ENCODE data around the gene DDIT3. TPM values are rescaled to one million over a fixed set of nuclear protein-coding genes. Genes with fewer than 3 reads are reported as not detected.
A peak's percentile ranks its signal among the peaks of the same experiment; 100 is the strongest.

Gene DDIT3
- total RNA-seq, 2 donors from 2014 or later = 24.9 to 79.8 TPM

DNA sequence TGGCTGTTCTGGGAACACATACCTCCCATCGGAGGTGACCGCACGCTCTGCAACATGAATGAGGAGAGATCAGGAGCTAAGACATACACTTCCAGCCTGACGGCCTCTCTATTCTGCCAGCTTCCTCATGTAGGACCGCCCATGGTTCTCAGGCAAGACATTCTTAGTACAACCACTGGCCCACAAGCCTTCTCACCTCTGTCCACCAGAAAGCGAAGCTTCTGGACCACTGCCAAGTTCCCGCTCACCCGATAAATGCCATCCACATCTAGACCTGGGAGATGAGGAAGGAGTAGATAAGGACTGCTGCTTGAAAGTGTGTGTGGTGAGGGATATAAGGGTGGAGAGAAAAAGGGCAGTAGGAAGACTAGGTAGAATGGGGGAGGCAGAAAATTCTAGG, 45.9 kb downstream of the DDIT3 start:
- ATAC-seq (no peak), DNase-seq (ENCODE audit: low spot score in 2 of 2) (no peak)
- peaks cover 34 to 51% of the 10 kb centered on the region in 2 donors for H3K36me3 Mint-ChIP-seq
- no peaks in the 10 kb centered on the region for H3K9me3 Mint-ChIP-seq
- H3K27ac Mint-ChIP-seq = peak overlapping the region; percentile 10 to 23

DNA sequence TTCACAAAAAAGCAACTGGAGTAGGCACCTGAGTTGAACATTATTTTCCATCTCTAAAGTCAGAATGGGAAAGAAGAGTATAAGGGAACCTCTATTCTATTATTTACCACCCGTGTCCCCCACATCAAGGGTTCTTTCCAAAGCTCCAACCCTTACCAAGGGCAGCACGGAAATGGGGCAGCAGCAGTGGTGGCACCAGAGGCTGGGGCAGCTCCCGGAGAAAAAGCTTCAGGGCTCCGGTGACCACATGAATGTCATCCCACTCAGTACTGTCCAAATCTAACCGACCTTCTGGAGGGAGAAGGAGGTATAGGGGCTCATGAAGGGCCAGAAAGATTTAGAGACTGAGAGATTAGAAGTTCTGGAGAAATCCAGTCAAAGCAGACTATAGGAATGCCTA, 46.4 kb downstream of the DDIT3 start:
- H3K27ac Mint-ChIP-seq = peak overlapping the region; percentile 10 to 23

GRCh38 chr12:57473392-57473791, 46.9 kb downstream of the DDIT3 start:
- Mint-ChIP-seq H3K9me3 (no peaks in the 10 kb centered on the region), H3K27ac (peak overlapping the region in 1 of 2 donors; percentile 23), H3K36me3 (peaks cover 31 to 43% of the 10 kb centered on the region in 2 donors)
- ATAC-seq = no peak
- DNase-seq (ENCODE audit: low spot score in 2 of 2) = no peak

More for the DNA sequence above, 46.4 kb downstream of the DDIT3 start:
- H3K9me3 Mint-ChIP-seq = no peaks in the 10 kb centered on the region
- peaks cover 34 to 48% of the 10 kb centered on the region in 2 donors for H3K36me3 Mint-ChIP-seq
- DNase-seq (ENCODE audit: low spot score in 2 of 2) (no peak), ATAC-seq (no peak)

DNA sequence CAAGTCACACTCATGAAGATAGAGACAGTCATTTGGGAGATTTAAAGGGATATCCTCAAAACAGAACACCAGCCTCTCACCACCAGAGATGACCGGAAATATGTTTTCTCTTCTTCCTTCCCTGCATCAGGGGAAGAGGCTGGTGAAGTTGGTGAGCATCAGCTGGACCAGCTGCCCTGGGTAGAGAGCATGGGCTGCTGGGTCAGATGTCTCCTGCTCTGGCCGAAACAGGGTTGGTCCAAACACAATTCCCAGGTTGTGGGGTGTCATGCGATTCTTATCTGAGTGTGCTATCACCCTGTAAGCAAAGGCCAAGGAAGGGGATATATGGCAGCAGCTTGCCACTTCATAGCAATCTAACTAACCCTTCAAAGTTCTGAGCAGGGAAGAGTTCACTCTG, 47.9 kb downstream of the DDIT3 start:
- DNase-seq (ENCODE audit: low spot score in 2 of 2) (no peak), ATAC-seq (no peak)
- H3K9me3 Mint-ChIP-seq = no peaks in the 10 kb centered on the region
- H3K36me3 Mint-ChIP-seq = peaks cover 25 to 33% of the 10 kb centered on the region in 2 donors
- H3K27ac Mint-ChIP-seq = peak overlapping the region in 1 of 2 donors; percentile 68

- no peak overlapping the region for H3K27ac Mint-ChIP-seq
- no peaks in the 10 kb centered on the region for H3K9me3 Mint-ChIP-seq
- no peak for ATAC-seq
- DNase-seq (ENCODE audit: low spot score in 2 of 2) = no peak
- peaks cover 18 to 26% of the 10 kb centered on the region in 2 donors for H3K36me3 Mint-ChIP-seq
Measured at GRCh38 chr12:57471661-57472060, 48.7 kb downstream of the DDIT3 start.

GRCh38 chr12:57470970-57471656, 49.2 kb downstream of the DDIT3 start:
- ATAC-seq (no peak), DNase-seq (ENCODE audit: low spot score in 2 of 2) (no peak)
- Mint-ChIP-seq H3K36me3 (peaks cover 13 to 20% of the 10 kb centered on the region in 2 donors), H3K9me3 (no peaks in the 10 kb centered on the region), H3K27ac (no peak overlapping the region)

GRCh38 chr12:57470286-57470969, 49.9 kb downstream of the DDIT3 start:
- Mint-ChIP-seq H3K27ac (no peak overlapping the region), H3K9me3 (no peaks in the 10 kb centered on the region), H3K36me3 (peaks cover 12 to 19% of the 10 kb centered on the region in 2 donors)
- ATAC-seq (no peak), DNase-seq (ENCODE audit: low spot score in 2 of 2) (no peak)

- no peaks in the 10 kb centered on the region for H3K9me3 Mint-ChIP-seq
- H3K27ac Mint-ChIP-seq = peak overlapping the region in 1 of 2 donors; percentile 36
- DNase-seq (ENCODE audit: low spot score in 2 of 2) = no peak
- ATAC-seq = peak in 1 of 2 donors; percentile 23
- peaks cover 7 to 14% of the 10 kb centered on the region in 2 donors for H3K36me3 Mint-ChIP-seq
Measured at GRCh38 chr12:57469296-57470164, 50.8 kb downstream of the DDIT3 start.

GRCh38 chr12:57467915-57468314, 52.4 kb downstream of the DDIT3 start:
- ATAC-seq = peak in 1 of 2 donors; percentile 6
- no peaks in the 10 kb centered on the region for H3K9me3 Mint-ChIP-seq
- no peaks in the 10 kb centered on the region for H3K36me3 Mint-ChIP-seq
- H3K27ac Mint-ChIP-seq = peak overlapping the region in 1 of 2 donors; percentile 36
- DNase-seq (ENCODE audit: low spot score in 2 of 2) = no peak

GRCh38 chr12:57467212-57467874, 53.0 kb downstream of the DDIT3 start:
- H3K9me3 Mint-ChIP-seq = no peaks in the 10 kb centered on the region
- H3K36me3 Mint-ChIP-seq = peaks cover 0 to 4% of the 10 kb centered on the region in 2 donors
- peak overlapping the region in 1 of 2 donors; percentile 36 for H3K27ac Mint-ChIP-seq
- DNase-seq (ENCODE audit: low spot score in 2 of 2) = no peak
- no peak for ATAC-seq

Other genes with a start within 250 kb of the DDIT3 start
- 10 to 100 TPM; 36.3 to 57.1 TPM for gene R3HDM2, start 89.5 kb downstream of the DDIT3 start, total RNA-seq
- gene INHBC, start 85.7 kb downstream of the DDIT3 start, total RNA-seq = not detected
- under 1 TPM; 0.18 to 0.23 TPM for gene INHBE, start 65.2 kb downstream of the DDIT3 start, total RNA-seq
- under 1 TPM in 1 of 2 donors, not detected in 1; 0.49 TPM for gene GLI1, start 60.7 kb downstream of the DDIT3 start, total RNA-seq
- 100 to 1,000 TPM; 151 to 195 TPM for gene ARHGAP9, start 40.6 kb downstream of the DDIT3 start, total RNA-seq
- 100 to 1,000 TPM; 267 to 292 TPM for gene MARS1, start 32.4 kb downstream of the DDIT3 start, total RNA-seq
- 10 to 100 TPM; 66.4 to 77.5 TPM for gene MBD6, start 2.3 kb upstream of the DDIT3 start, total RNA-seq
- 100 to 1,000 TPM in 1 of 2 donors, 10 to 100 TPM in 1; 77.1 to 122 TPM for gene DCTN2, start 26.7 kb upstream of the DDIT3 start, total RNA-seq
- gene KIF5A, start 29.5 kb upstream of the DDIT3 start, total RNA-seq = 1 to 10 TPM in 1 of 2 donors, under 1 TPM in 1; 0.75 to 3.4 TPM
- 10 to 100 TPM; 13.8 to 43.7 TPM for gene PIP4K2C, start 70.7 kb upstream of the DDIT3 start, total RNA-seq
- 10 to 100 TPM; 14.5 to 33.5 TPM for gene DTX3, start 84.3 kb upstream of the DDIT3 start, total RNA-seq
- gene ARHGEF25, start 90.9 kb upstream of the DDIT3 start, total RNA-seq = 1 to 10 TPM in 1 of 2 donors, under 1 TPM in 1; 0.68 to 4.8 TPM
- 1 to 10 TPM; 2.6 to 3.2 TPM for gene B4GALNT1, start 112.7 kb upstream of the DDIT3 start, total RNA-seq
- gene OS9, start 173.6 kb upstream of the DDIT3 start, total RNA-seq = 100 to 1,000 TPM in 1 of 2 donors, 10 to 100 TPM in 1; 87.1 to 116 TPM
- gene AGAP2, start 218.2 kb upstream of the DDIT3 start, total RNA-seq = 10 to 100 TPM; 28.9 to 38.4 TPM
- 10 to 100 TPM in 1 of 2 donors, 1 to 10 TPM in 1; 9.7 to 15.1 TPM for gene TSPAN31, start 224.5 kb upstream of the DDIT3 start, total RNA-seq
- 100 to 1,000 TPM; 183 to 191 TPM for gene CDK4, start 231.8 kb upstream of the DDIT3 start, total RNA-seq
- gene MARCHF9, start 234.6 kb upstream of the DDIT3 start, total RNA-seq = 10 to 100 TPM; 17.4 to 26.4 TPM
- gene CYP27B1, start 246.6 kb upstream of the DDIT3 start, total RNA-seq = 10 to 100 TPM in 1 of 2 donors, 1 to 10 TPM in 1; 7.6 to 14.7 TPM